Measurements from ENCODE around the gene PSMD3.

Gene PSMD3

GRCh38 chr17:39962642-39963220 is 17.9 kb upstream of the PSMD3 start, which contains the start of gene GSDMA:
Gene GSDMA, plus strand, starts transcription at chr17:39963004. Its CDS starts 2,684 bp downstream, at chr17:39965688.
- no peaks in the 10 kb centered on the region for H3K27me3 ChIP-seq (ENCODE audit: insufficient read depth, low read depth, severe bottlenecking)
- no peaks in the 10 kb centered on the region for H3K36me3 ChIP-seq
- H3K27ac ChIP-seq = no peak within 1 kb of the TSS
- no peak for DNase-seq
- TF ChIP-seq, protein P1, sequence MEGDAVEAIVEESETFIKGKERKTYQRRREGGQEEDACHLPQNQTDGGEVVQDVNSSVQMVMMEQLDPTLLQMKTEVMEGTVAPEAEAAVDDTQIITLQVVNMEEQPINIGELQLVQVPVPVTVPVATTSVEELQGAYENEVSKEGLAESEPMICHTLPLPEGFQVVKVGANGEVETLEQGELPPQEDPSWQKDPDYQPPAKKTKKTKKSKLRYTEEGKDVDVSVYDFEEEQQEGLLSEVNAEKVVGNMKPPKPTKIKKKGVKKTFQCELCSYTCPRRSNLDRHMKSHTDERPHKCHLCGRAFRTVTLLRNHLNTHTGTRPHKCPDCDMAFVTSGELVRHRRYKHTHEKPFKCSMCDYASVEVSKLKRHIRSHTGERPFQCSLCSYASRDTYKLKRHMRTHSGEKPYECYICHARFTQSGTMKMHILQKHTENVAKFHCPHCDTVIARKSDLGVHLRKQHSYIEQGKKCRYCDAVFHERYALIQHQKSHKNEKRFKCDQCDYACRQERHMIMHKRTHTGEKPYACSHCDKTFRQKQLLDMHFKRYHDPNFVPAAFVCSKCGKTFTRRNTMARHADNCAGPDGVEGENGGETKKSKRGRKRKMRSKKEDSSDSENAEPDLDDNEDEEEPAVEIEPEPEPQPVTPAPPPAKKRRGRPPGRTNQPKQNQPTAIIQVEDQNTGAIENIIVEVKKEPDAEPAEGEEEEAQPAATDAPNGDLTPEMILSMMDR (IDR thresholded peaks at IDR 0.05; ENCODE audit: low read depth, low read length) = no peak
- no peaks in the 10 kb centered on the region for H3K9me3 ChIP-seq (ENCODE audit: severe bottlenecking)
- no peak within 1 kb of the TSS for H3K4me3 ChIP-seq (ENCODE audit: low read depth, low read length)

DNA sequence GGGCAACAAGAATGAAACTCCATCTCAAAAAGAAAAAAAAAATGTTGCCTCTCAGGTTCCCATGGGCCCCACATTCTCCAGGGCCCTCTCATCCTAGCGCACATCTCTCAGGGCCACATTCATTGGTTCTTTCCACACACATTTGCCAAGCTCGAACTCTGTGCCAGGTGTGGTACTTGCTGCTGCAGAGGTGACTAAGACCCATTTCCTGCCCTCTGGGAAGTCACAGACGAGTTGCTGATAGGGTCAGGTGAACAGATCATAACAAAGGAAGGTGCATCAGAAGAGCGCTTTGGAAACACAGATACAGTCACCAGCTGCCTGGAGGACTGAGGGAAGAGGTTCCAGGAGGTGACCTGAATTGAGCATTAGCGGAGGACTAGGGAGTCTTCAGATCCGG is 16.8 kb upstream of the PSMD3 start:
- TF ChIP-seq, protein P1 (IDR thresholded peaks at IDR 0.05; ENCODE audit: low read depth, low read length) = no peak
- no peak for DNase-seq

DNA sequence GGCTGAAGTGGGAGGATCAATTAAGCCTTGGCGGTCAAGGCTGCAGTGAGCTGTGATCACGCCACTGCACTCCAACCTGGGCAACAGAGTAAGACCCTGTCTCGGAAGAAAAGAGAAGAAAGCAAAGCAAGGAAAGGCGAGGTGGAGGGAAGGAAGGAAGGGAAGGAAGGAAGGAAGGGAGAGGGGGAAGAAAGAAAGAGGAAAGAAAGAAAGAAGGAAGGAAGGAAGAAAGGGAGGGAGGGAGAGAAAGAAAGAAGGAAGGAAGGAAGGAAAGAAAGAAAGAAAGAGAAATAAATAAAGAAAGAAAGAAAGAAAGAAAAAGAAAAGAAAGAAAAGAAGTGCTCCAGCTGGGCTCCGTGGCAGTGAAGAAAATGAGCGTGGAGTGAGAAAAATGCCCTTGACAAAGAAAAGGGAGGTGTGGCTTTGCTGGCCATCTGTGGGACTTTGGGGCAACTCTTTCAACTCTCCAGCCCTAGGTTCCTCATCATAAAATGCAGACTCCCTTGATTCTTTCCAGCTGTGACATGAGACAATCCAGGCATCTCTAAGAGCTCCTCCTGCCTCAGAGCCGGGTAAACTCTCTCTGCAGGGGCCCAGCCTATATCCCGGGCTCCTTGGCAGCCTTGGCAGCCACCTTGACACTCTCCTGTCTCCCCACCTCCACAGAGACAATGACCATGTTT is 15.4 kb upstream of the PSMD3 start:
- no peak overlapping the region for H3K4me3 ChIP-seq (ENCODE audit: low read depth, low read length)
- DNase-seq = no peak
- TF ChIP-seq, protein P1 (IDR thresholded peaks at IDR 0.05; ENCODE audit: low read depth, low read length) = no peak

More for the DNA sequence above, 16.8 kb upstream of the PSMD3 start:
- no peak overlapping the region for H3K27ac ChIP-seq
- H3K36me3 ChIP-seq = no peaks in the 10 kb centered on the region
- no peaks in the 10 kb centered on the region for H3K27me3 ChIP-seq (ENCODE audit: insufficient read depth, low read depth, severe bottlenecking)
- no peaks in the 10 kb centered on the region for H3K9me3 ChIP-seq (ENCODE audit: severe bottlenecking)
- H3K4me3 ChIP-seq (ENCODE audit: low read depth, low read length) = no peak overlapping the region

DNA sequence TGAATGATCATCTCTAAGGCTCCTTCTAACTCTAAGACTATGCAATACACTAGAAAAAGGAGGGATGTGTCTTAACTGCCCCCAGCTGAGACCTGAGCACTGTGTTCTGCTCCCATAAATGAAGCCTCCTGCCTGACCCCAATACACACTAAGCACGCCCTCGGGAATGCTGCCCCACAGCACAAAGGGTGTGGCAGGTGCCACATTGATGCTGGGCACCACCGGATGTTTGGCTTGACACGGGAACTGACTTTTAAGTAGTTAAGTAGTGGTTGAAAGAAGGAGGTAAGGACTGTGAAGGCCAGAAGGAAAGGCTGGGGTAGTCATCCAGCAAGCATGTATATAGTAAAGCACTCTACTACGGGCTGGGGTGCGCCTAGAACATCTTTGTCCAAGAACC is 13.8 kb upstream of the PSMD3 start:
- Histone ChIP-seq H3K27me3 (ENCODE audit: insufficient read depth, low read depth, severe bottlenecking) (no peaks in the 10 kb centered on the region), H3K36me3 (no peaks in the 10 kb centered on the region), H3K4me3 (ENCODE audit: low read depth, low read length) (no peak overlapping the region), H3K9me3 (ENCODE audit: severe bottlenecking) (no peaks in the 10 kb centered on the region), H3K27ac (no peak overlapping the region)
- DNase-seq = no peak
- TF ChIP-seq, protein P1 (IDR thresholded peaks at IDR 0.05; ENCODE audit: low read depth, low read length) = no peak

More for the DNA sequence above, 15.4 kb upstream of the PSMD3 start:
- Histone ChIP-seq H3K27ac (no peak overlapping the region), H3K9me3 (ENCODE audit: severe bottlenecking) (no peaks in the 10 kb centered on the region), H3K27me3 (ENCODE audit: insufficient read depth, low read depth, severe bottlenecking) (no peaks in the 10 kb centered on the region), H3K36me3 (no peaks in the 10 kb centered on the region)

GRCh38 chr17:39968761-39969160 is 11.8 kb upstream of the PSMD3 start:
- TF ChIP-seq, protein P1 (IDR thresholded peaks at IDR 0.05; ENCODE audit: low read depth, low read length) = no peak
- Histone ChIP-seq H3K4me3 (ENCODE audit: low read depth, low read length) (no peak overlapping the region), H3K36me3 (no peaks in the 10 kb centered on the region), H3K27ac (no peak overlapping the region), H3K27me3 (ENCODE audit: insufficient read depth, low read depth, severe bottlenecking) (no peaks in the 10 kb centered on the region), H3K9me3 (ENCODE audit: severe bottlenecking) (no peaks in the 10 kb centered on the region)
- no peak for DNase-seq
